Measurements from ENCODE around the gene PMS2.
"Not testable (repeated sequence)": the region's sequence is repeated elsewhere in the genome, so short reads cannot be mapped to it uniquely, and the experiment has no call there.

The PMS2 gene, protein sequence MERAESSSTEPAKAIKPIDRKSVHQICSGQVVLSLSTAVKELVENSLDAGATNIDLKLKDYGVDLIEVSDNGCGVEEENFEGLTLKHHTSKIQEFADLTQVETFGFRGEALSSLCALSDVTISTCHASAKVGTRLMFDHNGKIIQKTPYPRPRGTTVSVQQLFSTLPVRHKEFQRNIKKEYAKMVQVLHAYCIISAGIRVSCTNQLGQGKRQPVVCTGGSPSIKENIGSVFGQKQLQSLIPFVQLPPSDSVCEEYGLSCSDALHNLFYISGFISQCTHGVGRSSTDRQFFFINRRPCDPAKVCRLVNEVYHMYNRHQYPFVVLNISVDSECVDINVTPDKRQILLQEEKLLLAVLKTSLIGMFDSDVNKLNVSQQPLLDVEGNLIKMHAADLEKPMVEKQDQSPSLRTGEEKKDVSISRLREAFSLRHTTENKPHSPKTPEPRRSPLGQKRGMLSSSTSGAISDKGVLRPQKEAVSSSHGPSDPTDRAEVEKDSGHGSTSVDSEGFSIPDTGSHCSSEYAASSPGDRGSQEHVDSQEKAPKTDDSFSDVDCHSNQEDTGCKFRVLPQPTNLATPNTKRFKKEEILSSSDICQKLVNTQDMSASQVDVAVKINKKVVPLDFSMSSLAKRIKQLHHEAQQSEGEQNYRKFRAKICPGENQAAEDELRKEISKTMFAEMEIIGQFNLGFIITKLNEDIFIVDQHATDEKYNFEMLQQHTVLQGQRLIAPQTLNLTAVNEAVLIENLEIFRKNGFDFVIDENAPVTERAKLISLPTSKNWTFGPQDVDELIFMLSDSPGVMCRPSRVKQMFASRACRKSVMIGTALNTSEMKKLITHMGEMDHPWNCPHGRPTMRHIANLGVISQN

GRCh38 chr7:6008668-6009611 is at the start of gene PMS2, which contains the start of gene AIMP2:
Gene PMS2 (minus strand): TSS chr7:6009049. CDS start chr7:6009019, 30 bp downstream.
Gene AIMP2 (plus strand): TSS chr7:6009272. CDS start chr7:6009364, 92 bp downstream.
- peak within 1 kb of the TSS; percentile 96 for H3K27ac Mint-ChIP-seq
- peaks cover 23% of the 10 kb centered on the region for H3K4me1 Mint-ChIP-seq
- no peaks in the 10 kb centered on the region for H3K27me3 Mint-ChIP-seq (ENCODE audit: low read depth, poor library complexity)
- H3K4me3 Mint-ChIP-seq, result peak within 1 kb of the TSS; percentile 85
- peak; percentile 98 for DNase-seq
- H3K9me3 Mint-ChIP-seq, result no peaks in the 10 kb centered on the region
- no peak for TF ChIP-seq CTCF (IDR thresholded peaks at IDR 0.05)
- peaks cover 11% of the 10 kb centered on the region for H3K36me3 Mint-ChIP-seq (ENCODE audit: low read depth)

- no peaks in the 10 kb centered on the region for H3K27me3 Mint-ChIP-seq (ENCODE audit: low read depth, poor library complexity)
- no peak for DNase-seq
- peak overlapping the region; percentile 80 for H3K27ac Mint-ChIP-seq
- peaks cover 32% of the 10 kb centered on the region for H3K4me1 Mint-ChIP-seq
- no peaks in the 10 kb centered on the region for H3K9me3 Mint-ChIP-seq
- H3K4me3 Mint-ChIP-seq, result peak overlapping the region; percentile 92
- peaks cover 26% of the 10 kb centered on the region for H3K36me3 Mint-ChIP-seq (ENCODE audit: low read depth)
- no peak for TF ChIP-seq CTCF (IDR thresholded peaks at IDR 0.05)
Observed at GRCh38 chr7:6057316-6058129, 48.7 kb upstream of the PMS2 start.

DNA sequence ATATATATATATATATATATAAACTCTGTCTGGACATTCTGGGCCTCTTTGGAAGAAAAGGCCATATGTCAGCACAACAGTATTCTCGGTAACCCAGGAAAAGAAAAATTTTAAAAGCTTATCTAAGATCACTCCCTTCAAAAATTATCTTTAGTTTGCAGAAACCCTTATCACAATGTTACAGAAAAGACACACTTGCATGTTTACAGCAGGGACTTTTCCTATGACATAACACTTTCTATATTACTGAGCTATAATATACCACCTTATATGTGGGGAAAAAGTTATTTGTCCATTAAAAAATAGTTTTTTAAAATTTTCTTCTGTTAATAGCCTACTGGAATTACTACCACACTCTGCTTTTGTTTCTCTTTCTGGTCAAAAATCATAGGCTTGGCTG is 47.8 kb upstream of the PMS2 start:
- Mint-ChIP-seq H3K36me3 (ENCODE audit: low read depth) (peaks cover 32% of the 10 kb centered on the region), H3K4me3 (no peak overlapping the region), H3K27me3 (ENCODE audit: low read depth, poor library complexity) (no peaks in the 10 kb centered on the region), H3K27ac (no peak overlapping the region), H3K9me3 (no peaks in the 10 kb centered on the region), H3K4me1 (peaks cover 32% of the 10 kb centered on the region)
- TF ChIP-seq CTCF (IDR thresholded peaks at IDR 0.05), result no peak
- no peak for DNase-seq

DNA sequence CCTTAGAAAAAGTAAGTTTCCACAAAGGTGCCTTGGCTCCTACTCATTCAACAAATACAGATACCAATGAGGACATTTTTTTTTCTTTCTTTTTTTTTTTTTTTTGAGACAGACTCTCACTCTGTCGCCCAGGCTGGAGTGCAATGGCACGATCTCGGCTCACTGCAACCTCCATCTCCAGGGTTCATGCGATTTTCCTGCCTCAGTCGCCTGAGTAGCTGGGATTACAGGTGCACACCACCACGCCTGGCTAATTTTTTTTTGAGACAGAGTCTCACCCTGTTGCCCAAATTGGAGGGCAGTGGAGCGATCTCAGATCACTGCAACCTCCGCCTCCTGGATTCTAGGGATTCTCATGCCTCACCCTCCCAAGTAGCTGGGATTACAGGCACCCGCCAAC is 42.3 kb upstream of the PMS2 start:
- H3K27me3 Mint-ChIP-seq (ENCODE audit: low read depth, poor library complexity); H3K27ac Mint-ChIP-seq; H3K9me3 Mint-ChIP-seq; DNase-seq; H3K4me3 Mint-ChIP-seq: not testable (repeated sequence)
- Mint-ChIP-seq H3K36me3 (ENCODE audit: low read depth) (peaks cover 56% of the 10 kb centered on the region), H3K4me1 (peaks cover 11% of the 10 kb centered on the region)

DNA sequence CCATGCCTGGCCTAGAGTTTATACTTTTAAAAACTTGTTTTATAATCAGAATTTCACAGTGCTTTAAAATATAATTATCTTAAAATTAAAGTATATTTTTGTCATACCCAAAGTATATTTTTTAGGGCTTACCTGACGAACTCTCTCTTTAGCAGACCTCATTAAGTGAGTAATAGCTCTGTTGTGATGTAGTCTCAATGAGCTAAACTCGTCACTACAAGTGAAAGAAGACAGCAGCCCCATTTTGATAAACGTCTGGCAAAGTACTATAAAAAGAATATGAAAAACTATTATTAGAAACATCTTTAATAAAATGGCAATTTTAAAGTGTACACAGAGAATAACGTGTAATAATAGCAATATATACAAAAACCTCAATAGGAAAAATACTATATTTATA is 40.9 kb upstream of the PMS2 start:
- Mint-ChIP-seq H3K9me3 (no peaks in the 10 kb centered on the region), H3K36me3 (ENCODE audit: low read depth) (peaks cover 57% of the 10 kb centered on the region), H3K4me3 (no peak overlapping the region), H3K27ac (no peak overlapping the region), H3K27me3 (ENCODE audit: low read depth, poor library complexity) (no peaks in the 10 kb centered on the region), H3K4me1 (peaks cover 2% of the 10 kb centered on the region)
- DNase-seq, result no peak
- TF ChIP-seq CTCF (IDR thresholded peaks at IDR 0.05), result no peak

All from nephron progenitor cell (in vitro differentiated cells).